Measurements from ENCODE around the gene PARP4.
"Not testable (repeated sequence)": the region's sequence is repeated elsewhere in the genome, so short reads cannot be mapped to it uniquely, and the experiment has no call there.

The PARP4 gene

GRCh38 chr13:24497742-24498141, 14.8 kb downstream of the PARP4 start:
- TF ChIP-seq Cebpa-rat (IDR thresholded peaks at IDR 0.05): no peak
- Histone ChIP-seq H3K4me1 (0 out of 20 replicates have a peak, but pooled peaks cover 0 to under 1% (median 0%) of the 10 kb centered on the region in 10 experiments), H3K27ac (no peak overlapping the region), H3K4me3 (no peak overlapping the region), H3K27me3 (no peaks in the 10 kb centered on the region), H3K9ac (no peak overlapping the region), H3K9me3 (replicated peaks in 1 of 11) (no peaks in the 10 kb centered on the region), H3K36me3 (peaks cover 82 to 100% (median 93%) of the 10 kb centered on the region in 11 experiments), H4K20me1 (peaks cover 4 to 31% (median 7%) of the 10 kb centered on the region in 11 experiments; a peak in 16 of 22 replicates), H3K4me2 (no peak overlapping the region)

- H3K9ac ChIP-seq; H3K4me2 ChIP-seq; H3K4me1 ChIP-seq; H3K4me3 ChIP-seq; H3K27me3 ChIP-seq; H3K9me3 ChIP-seq (replicated peaks in 1 of 11); H3K27ac ChIP-seq: not testable (repeated sequence)
- Histone ChIP-seq H4K20me1 (peaks cover 0 to 17% (median 0%) of the 10 kb centered on the region in 11 experiments; a peak in 9 of 22 replicates), H3K36me3 (peaks cover 83 to 100% (median 96%) of the 10 kb centered on the region in 11 experiments)
Observed at GRCh38 chr13:24496295-24496694, 16.3 kb downstream of the PARP4 start.

GRCh38 chr13:24495151-24495729, 17.3 kb downstream of the PARP4 start:
- Histone ChIP-seq H3K27me3 (no peaks in the 10 kb centered on the region), H4K20me1 (peaks cover 0 to 6% (median 0%) of the 10 kb centered on the region in 11 experiments; a peak in 8 of 22 replicates), H3K4me3 (no peak overlapping the region), H3K9me3 (replicated peaks in 1 of 11) (no peaks in the 10 kb centered on the region), H3K4me2 (no peak overlapping the region), H3K27ac (no peak overlapping the region), H3K36me3 (peaks cover 87 to 100% (median 96%) of the 10 kb centered on the region in 11 experiments), H3K9ac (no peak overlapping the region), H3K4me1 (no peaks in the 10 kb centered on the region)
- TF ChIP-seq Cebpa-rat (IDR thresholded peaks at IDR 0.05): no peak

- no peak overlapping the region for H3K4me2 ChIP-seq
- TF ChIP-seq Cebpa-rat (IDR thresholded peaks at IDR 0.05): no peak
- H4K20me1 ChIP-seq: peaks cover 0 to 6% (median 0%) of the 10 kb centered on the region in 11 experiments; a peak in 6 of 22 replicates
- no peak overlapping the region for H3K4me3 ChIP-seq
- no peak overlapping the region for H3K27ac ChIP-seq
- peaks cover 0 to 4% (median 0%) of the 10 kb centered on the region in 11 experiments; a peak in 2 of 22 replicates for H3K9me3 ChIP-seq (replicated peaks in 1 of 11)
- no peak overlapping the region for H3K9ac ChIP-seq
- H3K4me1 ChIP-seq: no peaks in the 10 kb centered on the region
- H3K27me3 ChIP-seq: no peaks in the 10 kb centered on the region
- H3K36me3 ChIP-seq: peaks cover 92 to 100% (median 99%) of the 10 kb centered on the region in 11 experiments
Observed at GRCh38 chr13:24493356-24493755, 19.2 kb downstream of the PARP4 start.

GRCh38 chr13:24491845-24492244, 20.7 kb downstream of the PARP4 start:
- TF ChIP-seq Cebpa-rat (IDR thresholded peaks at IDR 0.05): no peak
- Histone ChIP-seq H3K4me2 (no peak overlapping the region), H3K9me3 (replicated peaks in 1 of 11) (peaks cover 0 to 4% (median 0%) of the 10 kb centered on the region in 11 experiments; a peak in 2 of 22 replicates), H3K9ac (no peak overlapping the region), H3K27me3 (no peaks in the 10 kb centered on the region), H4K20me1 (peaks cover 0 to 6% (median 0%) of the 10 kb centered on the region in 11 experiments; a peak in 3 of 22 replicates), H3K27ac (no peak overlapping the region), H3K36me3 (peaks cover 90 to 100% (median 99%) of the 10 kb centered on the region in 11 experiments), H3K4me1 (no peaks in the 10 kb centered on the region), H3K4me3 (no peak overlapping the region)

- no peaks in the 10 kb centered on the region for H3K27me3 ChIP-seq
- H3K4me1 ChIP-seq: no peaks in the 10 kb centered on the region
- no peak overlapping the region for H3K4me2 ChIP-seq
- H3K36me3 ChIP-seq: peaks cover 92 to 100% (median 98%) of the 10 kb centered on the region in 11 experiments
- no peak overlapping the region for H3K4me3 ChIP-seq
- peaks cover 0 to 4% (median 0%) of the 10 kb centered on the region in 11 experiments; a peak in 2 of 22 replicates for H3K9me3 ChIP-seq (replicated peaks in 1 of 11)
- H3K27ac ChIP-seq: no peak overlapping the region
- H3K9ac ChIP-seq: no peak overlapping the region
- no peak for TF ChIP-seq Cebpa-rat (IDR thresholded peaks at IDR 0.05)
- H4K20me1 ChIP-seq: no peaks in the 10 kb centered on the region; a peak in 1 of 22 replicates
Observed at GRCh38 chr13:24489721-24490120, 22.9 kb downstream of the PARP4 start.

GRCh38 chr13:24488092-24488491, 24.5 kb downstream of the PARP4 start:
- not testable (repeated sequence) for H3K4me2 ChIP-seq; H3K9ac ChIP-seq; H3K4me3 ChIP-seq; H3K4me1 ChIP-seq; H4K20me1 ChIP-seq; H3K9me3 ChIP-seq (replicated peaks in 1 of 11); H3K27me3 ChIP-seq; H3K27ac ChIP-seq
- H3K36me3 ChIP-seq: peaks cover 90 to 100% (median 97%) of the 10 kb centered on the region in 11 experiments

- H3K27me3 ChIP-seq; H4K20me1 ChIP-seq; H3K9ac ChIP-seq; H3K9me3 ChIP-seq (replicated peaks in 1 of 11); H3K4me2 ChIP-seq; H3K27ac ChIP-seq; H3K4me1 ChIP-seq; H3K4me3 ChIP-seq: not testable (repeated sequence)
- peaks cover 89 to 100% (median 96%) of the 10 kb centered on the region in 11 experiments for H3K36me3 ChIP-seq
Observed at GRCh38 chr13:24486017-24486657, 26.4 kb downstream of the PARP4 start.

- no peak for TF ChIP-seq Cebpa-rat (IDR thresholded peaks at IDR 0.05)
- no peak overlapping the region for H3K9ac ChIP-seq
- H3K27ac ChIP-seq: no peak overlapping the region
- no peaks in the 10 kb centered on the region; a peak in 1 of 22 replicates for H4K20me1 ChIP-seq
- no peak overlapping the region for H3K4me2 ChIP-seq
- no peaks in the 10 kb centered on the region for H3K9me3 ChIP-seq (replicated peaks in 1 of 11)
- H3K4me3 ChIP-seq: no peak overlapping the region
- H3K4me1 ChIP-seq: no peaks in the 10 kb centered on the region
- no peaks in the 10 kb centered on the region for H3K27me3 ChIP-seq
- peaks cover 87 to 100% (median 94%) of the 10 kb centered on the region in 11 experiments for H3K36me3 ChIP-seq
Observed at GRCh38 chr13:24473686-24474085, 38.9 kb downstream of the PARP4 start.

- not testable (repeated sequence) for H3K9me3 ChIP-seq (replicated peaks in 1 of 11); H4K20me1 ChIP-seq; H3K4me2 ChIP-seq; H3K27ac ChIP-seq; H3K4me3 ChIP-seq; H3K27me3 ChIP-seq; H3K9ac ChIP-seq; H3K4me1 ChIP-seq
- H3K36me3 ChIP-seq: peaks cover 88 to 100% (median 94%) of the 10 kb centered on the region in 11 experiments
Observed at GRCh38 chr13:24472129-24472528, 40.4 kb downstream of the PARP4 start.

Data from BLaER1 treated with 17β-estradiol and CSF1 and Interleukin-3, amounts not matched to agents 10 nM and 100 nM (cell line).